ENCODE measurements around the gene RPS6KA5. TPM values are rescaled to one million over a fixed set of nuclear protein-coding genes. Genes with fewer than 3 reads are reported as not detected.
A peak's percentile ranks its signal among the peaks of the same experiment; 100 is the strongest.

The RPS6KA5 gene
- total and polyA plus RNA-seq, 8 donors = 1.6 to 25.0 (median 8.5) TPM

DNA sequence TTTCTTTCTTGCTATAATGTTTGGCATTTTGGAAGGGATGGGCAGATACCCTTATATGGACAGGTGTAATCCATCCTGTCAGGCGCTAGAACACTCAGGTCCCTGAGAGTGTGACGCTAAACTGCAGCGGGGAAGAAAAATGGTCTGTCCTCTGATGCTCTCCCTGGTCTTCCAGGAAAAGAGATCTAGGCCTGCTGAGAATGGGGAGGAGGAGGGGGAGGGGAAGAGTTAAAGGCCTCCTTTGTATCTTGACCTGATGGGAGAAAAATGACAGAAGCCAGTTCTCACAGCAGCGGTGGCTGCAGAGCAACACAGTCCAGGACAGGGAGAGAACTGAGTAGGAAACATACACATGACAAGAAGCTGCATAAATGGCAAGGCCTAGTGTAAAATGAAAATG is 61.1 kb downstream of the RPS6KA5 start:
- WGBS, 5 donors = 78 to 94% (median 88%) methylated on average over 4 of the region's 4 CpGs
- peak in 1 of 2 donors; percentile 44 for DNase-seq
- H3K9me3 ChIP-seq = no peaks in the 10 kb centered on the region
- no peak for TF ChIP-seq POLR2AphosphoS5 (IDR thresholded peaks at IDR 0.05)
- TF ChIP-seq, protein P1, sequence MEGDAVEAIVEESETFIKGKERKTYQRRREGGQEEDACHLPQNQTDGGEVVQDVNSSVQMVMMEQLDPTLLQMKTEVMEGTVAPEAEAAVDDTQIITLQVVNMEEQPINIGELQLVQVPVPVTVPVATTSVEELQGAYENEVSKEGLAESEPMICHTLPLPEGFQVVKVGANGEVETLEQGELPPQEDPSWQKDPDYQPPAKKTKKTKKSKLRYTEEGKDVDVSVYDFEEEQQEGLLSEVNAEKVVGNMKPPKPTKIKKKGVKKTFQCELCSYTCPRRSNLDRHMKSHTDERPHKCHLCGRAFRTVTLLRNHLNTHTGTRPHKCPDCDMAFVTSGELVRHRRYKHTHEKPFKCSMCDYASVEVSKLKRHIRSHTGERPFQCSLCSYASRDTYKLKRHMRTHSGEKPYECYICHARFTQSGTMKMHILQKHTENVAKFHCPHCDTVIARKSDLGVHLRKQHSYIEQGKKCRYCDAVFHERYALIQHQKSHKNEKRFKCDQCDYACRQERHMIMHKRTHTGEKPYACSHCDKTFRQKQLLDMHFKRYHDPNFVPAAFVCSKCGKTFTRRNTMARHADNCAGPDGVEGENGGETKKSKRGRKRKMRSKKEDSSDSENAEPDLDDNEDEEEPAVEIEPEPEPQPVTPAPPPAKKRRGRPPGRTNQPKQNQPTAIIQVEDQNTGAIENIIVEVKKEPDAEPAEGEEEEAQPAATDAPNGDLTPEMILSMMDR (IDR thresholded peaks at IDR 0.05) = no peak
- no peak for TF ChIP-seq POLR2A (IDR thresholded peaks at IDR 0.05)
- peak; percentile 85 for TF ChIP-seq EP300 (IDR thresholded peaks at IDR 0.05)
- H3K27ac ChIP-seq = peak overlapping the region in 2 of 5 donors; percentile 2 to 43
- no peak overlapping the region for H3K4me3 ChIP-seq
- H3K4me1 ChIP-seq = peaks cover 0 to 28% (median 7%) of the 10 kb centered on the region in 4 donors
- H3K27me3 ChIP-seq = no peaks in the 10 kb centered on the region
- H3K36me3 ChIP-seq = peaks cover 0 to 21% (median 15%) of the 10 kb centered on the region in 4 donors
- intact Hi-C loops (cut with DNase I; ENCODE audit: low total_unique reads) = no loop called here

- DNase-seq = no peak
- intact Hi-C loops (cut with DNase I; ENCODE audit: low total_unique reads) = no loop called here
- no peak for TF ChIP-seq POLR2A (IDR thresholded peaks at IDR 0.05)
- TF ChIP-seq EP300 (IDR thresholded peaks at IDR 0.05) = no peak
- TF ChIP-seq, protein P1 (IDR thresholded peaks at IDR 0.05) = no peak
- TF ChIP-seq POLR2AphosphoS5 (IDR thresholded peaks at IDR 0.05) = no peak
- H3K27me3 ChIP-seq = no peaks in the 10 kb centered on the region
- H3K4me1 ChIP-seq = peaks cover 0 to 12% (median 3%) of the 10 kb centered on the region in 4 donors
- WGBS, 5 donors = 0 to 44% (median 0%) methylated on average over 1 of the region's 1 CpG
- peaks cover 0 to 21% (median 15%) of the 10 kb centered on the region in 4 donors for H3K36me3 ChIP-seq
- H3K4me3 ChIP-seq = no peak overlapping the region
- H3K27ac ChIP-seq = no peak overlapping the region
- no peaks in the 10 kb centered on the region for H3K9me3 ChIP-seq
Observed at GRCh38 chr14:90996967-90997366, 63.5 kb downstream of the RPS6KA5 start.

- TF ChIP-seq, protein P1 (IDR thresholded peaks at IDR 0.05) = no peak
- TF ChIP-seq POLR2AphosphoS5 (IDR thresholded peaks at IDR 0.05) = no peak
- no peak for TF ChIP-seq EP300 (IDR thresholded peaks at IDR 0.05)
- no peak for TF ChIP-seq POLR2A (IDR thresholded peaks at IDR 0.05)
- H3K4me3 ChIP-seq = no peak overlapping the region
- 83 to 95% (median 90%) methylated on average over 4 of the region's 4 CpGs for WGBS, 5 donors
- peak overlapping the region in 2 of 5 donors; percentile 17 to 46 for H3K27ac ChIP-seq
- no peaks in the 10 kb centered on the region for H3K9me3 ChIP-seq
- intact Hi-C loops (cut with DNase I; ENCODE audit: low total_unique reads) = no loop called here
- DNase-seq = no peak
- no peaks in the 10 kb centered on the region for H3K27me3 ChIP-seq
- H3K36me3 ChIP-seq = peaks cover 0 to 21% (median 18%) of the 10 kb centered on the region in 4 donors
- peaks cover 0 to 12% (median 3%) of the 10 kb centered on the region in 4 donors for H3K4me1 ChIP-seq
Observed at GRCh38 chr14:90995785-90996184, 64.7 kb downstream of the RPS6KA5 start.

- peaks cover 0 to 12% (median 8%) of the 10 kb centered on the region in 4 donors for H3K36me3 ChIP-seq
- H3K4me3 ChIP-seq = no peak overlapping the region
- H3K27ac ChIP-seq = no peak overlapping the region
- TF ChIP-seq, protein P1 (IDR thresholded peaks at IDR 0.05) = no peak
- TF ChIP-seq POLR2AphosphoS5 (IDR thresholded peaks at IDR 0.05) = no peak
- no peak for TF ChIP-seq EP300 (IDR thresholded peaks at IDR 0.05)
- no peak for TF ChIP-seq POLR2A (IDR thresholded peaks at IDR 0.05)
- WGBS, 5 donors = 89 to 95% (median 91%) methylated on average over 3 of the region's 3 CpGs
- intact Hi-C loops (cut with DNase I; ENCODE audit: low total_unique reads) = no loop called here
- H3K27me3 ChIP-seq = no peaks in the 10 kb centered on the region
- H3K4me1 ChIP-seq = peaks cover 0 to 12% (median 3%) of the 10 kb centered on the region in 4 donors
- no peak for DNase-seq
- no peaks in the 10 kb centered on the region for H3K9me3 ChIP-seq
Observed at GRCh38 chr14:90993792-90994191, 66.6 kb downstream of the RPS6KA5 start.

All from stomach (tissue), 9 donors.